NCI-H2107 treated with DMSO at 0.1 percent for 48 hours (cell line): ENCODE results near the gene EMP1.
"Not testable (repeated sequence)": the region's sequence is repeated elsewhere in the genome, so short reads cannot be mapped to it uniquely, and the experiment has no call there.

Experiments used
- DNase-seq: peaks from one replicate; lab custom pipeline; 2025; ENCODE audit not compliant: unreplicated experiment; lab: John Stamatoyannopoulos, UW

EMP1 gene

DNA sequence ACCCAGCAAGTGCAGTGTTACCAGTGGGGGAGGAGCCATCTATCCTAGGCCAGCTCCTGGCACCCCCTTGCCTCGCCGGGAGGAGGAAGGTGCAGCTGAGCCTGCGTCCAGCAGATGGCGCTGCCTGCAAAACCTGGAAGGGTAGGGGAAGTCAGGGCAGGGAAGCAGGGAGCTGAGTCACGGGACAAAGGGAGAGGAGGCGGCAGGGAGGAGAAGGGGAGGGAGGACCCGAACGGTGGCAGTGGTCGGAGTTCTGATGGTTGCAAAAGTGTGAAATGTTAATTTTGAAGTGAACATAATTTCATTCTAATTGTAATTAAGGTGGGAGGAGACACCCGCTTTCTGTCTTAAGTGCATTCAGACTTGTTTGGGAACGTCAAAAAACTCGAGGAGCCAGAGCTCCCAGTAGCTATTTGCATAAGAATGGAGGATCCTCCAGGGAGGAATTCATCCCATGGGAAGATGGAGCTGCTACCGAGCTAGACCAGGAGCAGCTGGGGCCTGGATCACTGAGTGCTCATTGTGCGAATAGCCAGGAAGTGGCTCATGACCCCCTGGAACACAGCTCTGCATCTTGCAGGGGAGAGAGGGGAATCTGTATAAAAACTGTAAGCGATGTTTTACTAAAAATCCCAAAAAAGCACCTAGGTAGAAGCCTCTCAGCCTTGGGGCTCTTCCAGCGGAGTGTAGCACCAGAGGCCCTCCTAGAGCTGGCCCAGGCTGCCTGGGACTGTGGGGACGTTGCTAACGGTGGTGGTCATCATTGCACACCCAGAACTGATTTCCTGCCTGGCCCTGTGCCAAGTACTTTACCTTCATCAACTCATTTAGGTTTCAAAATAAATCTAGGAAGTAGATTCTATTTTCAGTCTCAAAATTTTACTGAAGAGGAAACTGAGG lies 59.5 kb downstream of the EMP1 start:
- peak; percentile 90 for DNase-seq

DNA sequence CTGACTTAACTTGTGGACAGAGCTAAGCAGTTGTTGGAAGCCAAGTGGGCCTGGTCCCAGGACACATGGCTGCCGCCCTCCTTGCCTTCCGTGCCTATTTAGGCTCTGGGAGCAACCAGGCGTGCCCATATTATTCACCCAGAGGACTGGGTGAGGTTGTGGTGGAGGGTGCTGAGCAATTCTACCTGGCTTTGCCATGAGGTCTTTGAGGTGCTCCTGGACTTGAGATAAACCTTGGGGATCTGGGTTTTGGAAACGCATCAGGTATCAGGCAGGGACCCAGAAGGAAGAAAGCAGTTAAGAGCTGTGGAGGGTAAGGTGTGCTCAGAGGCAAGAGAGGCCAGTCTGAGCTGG lies 60.1 kb downstream of the EMP1 start:
- no peak for DNase-seq

GRCh38 chr12:13257356-13257875 lies 60.9 kb downstream of the EMP1 start:
- DNase-seq, result no peak

DNA sequence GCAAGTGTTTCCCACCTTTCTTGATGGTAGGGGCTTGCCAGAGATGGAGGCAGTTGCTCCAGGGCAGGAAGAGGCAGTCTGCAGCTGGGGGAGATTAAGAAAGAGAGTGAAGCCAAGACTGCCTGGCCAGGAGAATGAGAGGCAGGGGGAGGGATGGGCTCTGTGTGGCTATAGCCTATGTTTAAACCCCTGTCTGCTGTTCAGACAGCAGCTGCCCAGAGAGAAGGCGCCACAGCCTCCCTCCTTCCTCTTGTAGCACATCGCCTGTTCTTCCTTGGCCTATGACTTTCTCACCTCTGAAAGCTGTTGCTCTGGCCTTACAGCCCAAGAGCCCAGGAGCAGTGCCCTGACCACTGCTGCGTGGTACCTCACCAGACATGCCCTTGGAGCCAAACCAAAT lies 61.7 kb downstream of the EMP1 start:
- DNase-seq, result no peak

- DNase-seq, result no peak
These were observed 62.2 kb downstream of the EMP1 start for GRCh38 chr12:13258717-13259119.

DNA sequence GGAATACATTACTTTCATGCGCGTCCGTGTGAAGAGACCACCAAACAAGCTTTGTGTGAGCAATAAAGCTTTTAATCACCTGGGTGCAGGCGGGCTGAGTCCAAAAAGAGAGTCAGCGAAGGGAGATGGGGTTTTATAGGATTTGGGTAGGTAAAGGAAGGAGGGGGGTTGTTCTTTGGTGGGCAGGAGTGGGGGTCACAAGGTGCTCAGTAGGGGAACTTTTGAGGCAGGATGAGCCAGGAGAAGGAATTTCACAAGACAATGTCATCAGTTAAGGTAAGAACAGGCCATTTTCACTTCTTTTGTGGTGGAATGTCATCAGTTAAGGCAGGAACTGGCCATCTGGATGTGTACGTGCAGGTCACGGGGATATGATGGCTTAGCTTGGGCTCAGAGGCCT lies 63.1 kb downstream of the EMP1 start:
- DNase-seq, result not testable (repeated sequence)

DNA sequence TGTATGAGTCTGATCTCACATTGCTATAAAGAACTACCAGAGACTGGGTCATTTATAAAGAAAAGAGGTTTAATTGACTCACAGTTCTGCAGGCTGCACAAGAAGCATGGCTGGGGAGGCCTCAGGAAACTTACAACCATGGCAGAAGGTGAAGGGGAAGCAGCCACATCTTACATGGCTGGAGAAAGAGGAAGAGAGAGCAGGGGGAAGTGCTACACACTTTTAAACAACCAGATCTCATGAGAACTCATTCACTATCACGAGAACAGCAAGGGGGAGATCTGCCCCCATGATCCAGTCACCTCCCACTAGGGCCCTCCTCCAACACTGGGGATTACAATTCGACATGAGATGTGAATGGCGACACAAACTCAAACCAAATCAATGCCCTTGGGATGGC lies 71.3 kb downstream of the EMP1 start:
- DNase-seq, result not testable (repeated sequence)

- DNase-seq, result no peak
These were observed 72.1 kb downstream of the EMP1 start for GRCh38 chr12:13268581-13268980.
